Measurements from ENCODE around the gene SUMO2. TPM values are rescaled to one million over a fixed set of nuclear protein-coding genes. Genes with fewer than 3 reads are reported as not detected.

The SUMO2 gene
- total and polyA plus RNA-seq, 10 of the 15 experiments (the other 5 are each of a cell fraction or from before 2014, with no cell fraction given): 163 to 803 (median 555) TPM

- TF ChIP-seq REST (IDR thresholded peaks at IDR 0.05; ENCODE audit: low read depth, low read length) (no peak), HDGF (IDR thresholded peaks at IDR 0.05) (0 out of 2 replicates have a peak, but pooled peaks have one; percentile 21), PBX3 (IDR thresholded peaks at IDR 0.05; ENCODE audit: insufficient replicate concordance, low read depth, low read length) (no peak), CHD1 (IDR thresholded peaks at IDR 0.05; ENCODE audit: low read depth, low read length) (no peak), CHD2 (IDR thresholded peaks at IDR 0.05; ENCODE audit: borderline replicate concordance, low read depth, low read length) (peak; percentile 57; the same call in 1 of the 2 replicates), GABPA (IDR thresholded peaks at IDR 0.05; ENCODE audit: low read depth) (no peak), ETV6 (conservative IDR thresholded peaks at IDR 0.05 in 1 of 2, IDR thresholded peaks at IDR 0.05 in 1 of 2; ENCODE audit: borderline replicate concordance in 1 of 2, low read depth in 1 of 2) (no peak), POLR2AphosphoS2 (IDR thresholded peaks at IDR 0.05; ENCODE audit: low read depth, low read length) (peak; percentile 60; the same call in 1 of the 2 replicates), E4F1 (IDR thresholded peaks at IDR 0.05; ENCODE audit: borderline replicate concordance, partially characterized antibody) (peak; percentile 78), PRDM15 (CRISPR knock-in tag; IDR thresholded peaks at IDR 0.05) (no peak), ATF3 (IDR thresholded peaks at IDR 0.05; ENCODE audit: borderline replicate concordance, extremely low read depth, low read depth, low read length) (no peak), CREB1 (IDR thresholded peaks at IDR 0.05; ENCODE audit: low read depth) (no peak), ZSCAN29 (IDR thresholded peaks at IDR 0.05) (no peak), IKZF1 (conservative IDR thresholded peaks at IDR 0.05) (peak; percentile 94), RAD21 (IDR thresholded peaks at IDR 0.05; ENCODE audit: insufficient read depth, low read depth, low read length) (no peak), RUNX3 (IDR thresholded peaks at IDR 0.05; ENCODE audit: low read length) (peak; percentile 19; the same call in 1 of the 2 replicates), BCL11A (IDR thresholded peaks at IDR 0.05; ENCODE audit: low read depth, low read length) (no peak), KDM1A (IDR thresholded peaks at IDR 0.05; ENCODE audit: borderline replicate concordance) (no peak)
These were observed 22.5 kb upstream of the SUMO2 start, which contains the start of gene NUP85 (continued) for GRCh38 chr17:75205037-75205792.
